HepG2 (cell line): ENCODE data around the gene SUMO1. TPM values are rescaled to one million over a fixed set of nuclear protein-coding genes. Genes with fewer than 3 reads are reported as not detected.

Source experiments
- CBX5 ChIP-seq: sonication (generic); formaldehyde crosslinking; IDR thresholded peaks from 2 replicates; pipeline ENCODE4 v1.4.0; 2020; ENCODE audit warnings: missing genetic modification reagents, borderline replicate concordance
- DMAP1 ChIP-seq: IDR thresholded peaks from 2 replicates; pipeline ENCODE4 v1.6.1; 2016
- ELF3 ChIP-seq: IDR thresholded peaks from 2 replicates; pipeline ENCODE4 v1.6.1; 2016; ENCODE audit warnings: missing genetic modification reagents, missing compliant biosample characterization
- ESRRA ChIP-seq: sonication (generic); formaldehyde crosslinking; IDR thresholded peaks from 2 replicates; pipeline ENCODE4 v1.5.1; 2020; ENCODE audit warnings: mild to moderate bottlenecking, low read depth, missing genetic modification reagents
- FOXO4 ChIP-seq: sonication (generic); formaldehyde crosslinking; conservative IDR thresholded peaks from 2 replicates; pipeline ENCODE4 v1.8.1; 2023; ENCODE audit warnings: missing genetic modification reagents
- GABPA ChIP-seq, 2 experiments: IDR thresholded peaks; 2 replicates each; pipeline ENCODE4 v1.6.1; 2011 to 2016; ENCODE audit warnings: low read depth in 2 of 2, low read length in 1 of 2, missing biosample characterization in 1 of 2, missing genetic modification characterization in 1 of 2
- HNRNPK ChIP-seq: fragments of 200-400 bp; formaldehyde crosslinking; IDR thresholded peaks from 2 replicates; pipeline ENCODE4 v1.6.1; 2018; ENCODE audit warnings: low read length, low read depth, moderate library complexity, mild to moderate bottlenecking; ENCODE audit not compliant: poor library complexity, severe bottlenecking
- KLF11 ChIP-seq: IDR thresholded peaks from 2 replicates; pipeline ENCODE4 v1.6.1; 2016; ENCODE audit warnings: missing compliant biosample characterization
- PAF1 ChIP-seq: IDR thresholded peaks from 2 replicates; pipeline ENCODE4 v1.6.1; 2016; ENCODE audit warnings: missing genetic modification reagents, missing compliant biosample characterization
- PHF8 ChIP-seq: sonication (generic); formaldehyde crosslinking; IDR thresholded peaks from 2 replicates; pipeline ENCODE4 v1.5.0; 2020; ENCODE audit warnings: missing genetic modification reagents
- RBFOX2 ChIP-seq: fragments of 200-400 bp; formaldehyde crosslinking; IDR thresholded peaks from 2 replicates; pipeline ENCODE4 v1.6.1; 2017; ENCODE audit warnings: low read depth, mild to moderate bottlenecking, low read length
- SKI ChIP-seq: fragments of 450-650 bp; IDR thresholded peaks from one replicate; pipeline ENCODE4 v1.6.1; 2018; ENCODE audit warnings: mild to moderate bottlenecking; ENCODE audit not compliant: partially characterized antibody
- TGIF2 ChIP-seq: IDR thresholded peaks from 2 replicates; pipeline ENCODE4 v1.6.1; 2016; ENCODE audit warnings: control low read depth, missing compliant biosample characterization
- ZBTB44 ChIP-seq: sonication (generic); formaldehyde crosslinking; IDR thresholded peaks from 2 replicates; pipeline ENCODE4 v1.4.0; 2020; ENCODE audit warnings: missing genetic modification reagents
- ZMYM3 ChIP-seq: sonication (generic); formaldehyde crosslinking; IDR thresholded peaks from 2 replicates; pipeline ENCODE4 v1.5.1; 2020; ENCODE audit warnings: mild to moderate bottlenecking, missing genetic modification reagents
- ZNF362 ChIP-seq: sonication (generic); formaldehyde crosslinking; IDR thresholded peaks from 2 replicates; pipeline ENCODE4 v1.4.0; 2020; ENCODE audit warnings: missing genetic modification reagents, mild to moderate bottlenecking, borderline replicate concordance
- ZNF615 ChIP-seq: sonication (generic); formaldehyde crosslinking; IDR thresholded peaks from 2 replicates; pipeline ENCODE4 v1.5.0; 2020; ENCODE audit warnings: mild to moderate bottlenecking, missing genetic modification reagents, borderline replicate concordance
- ZNF784 ChIP-seq: sonication (generic); formaldehyde crosslinking; IDR thresholded peaks from 2 replicates; pipeline ENCODE4 v1.5.1; 2020; ENCODE audit warnings: missing genetic modification reagents, mild to moderate bottlenecking, borderline replicate concordance
- polyA plus RNA-seq, 8 experiments: library from polyadenylated mRNA; depleted of rRNA in 3 of 8; stranded (reverse) in 7 of 8; unstranded in 1 of 8; fragments of >200 nt; fragmentation: Illumina TruSeq in 4 of 8; extraction: Trizol in 4 of 8; gene quantifications; 2 replicates each; pipeline versions ENCODE4 v1.2.1 to v1.2.3, GENCODE V29; 2011 to 2016; ENCODE audit warnings: low read depth in 4 of 8, missing spikeins in 1 of 8, mixed read lengths in 1 of 8; ENCODE audit not compliant: insufficient read depth in 1 of 8
- total RNA-seq, 5 experiments: library from RNA; depleted of rRNA; stranded (reverse); fragments of >200 nt; fragmentation: Illumina TruSeq; extraction: Trizol; gene quantifications; 2 replicates each; pipeline ENCODE4 v1.2.3, GENCODE V29; 2016; ENCODE audit warnings: low read depth in 1 of 5
- TF ChIP-seq, protein P1 (sequence below): IDR thresholded peaks from 2 replicates; pipeline ENCODE4 v1.6.1; 2016; ENCODE audit warnings: low read depth
- TF ChIP-seq, protein P2 (sequence below): IDR thresholded peaks from 2 replicates; pipeline ENCODE4 v1.6.1; 2016; ENCODE audit warnings: missing compliant biosample characterization, missing genetic modification reagents, borderline replicate concordance

SUMO1 gene
- total and polyA plus RNA-seq, 2 of the 13 experiments (the other 11 are each of a cell fraction or from before 2014, with no cell fraction given), result 101 to 173 TPM

DNA sequence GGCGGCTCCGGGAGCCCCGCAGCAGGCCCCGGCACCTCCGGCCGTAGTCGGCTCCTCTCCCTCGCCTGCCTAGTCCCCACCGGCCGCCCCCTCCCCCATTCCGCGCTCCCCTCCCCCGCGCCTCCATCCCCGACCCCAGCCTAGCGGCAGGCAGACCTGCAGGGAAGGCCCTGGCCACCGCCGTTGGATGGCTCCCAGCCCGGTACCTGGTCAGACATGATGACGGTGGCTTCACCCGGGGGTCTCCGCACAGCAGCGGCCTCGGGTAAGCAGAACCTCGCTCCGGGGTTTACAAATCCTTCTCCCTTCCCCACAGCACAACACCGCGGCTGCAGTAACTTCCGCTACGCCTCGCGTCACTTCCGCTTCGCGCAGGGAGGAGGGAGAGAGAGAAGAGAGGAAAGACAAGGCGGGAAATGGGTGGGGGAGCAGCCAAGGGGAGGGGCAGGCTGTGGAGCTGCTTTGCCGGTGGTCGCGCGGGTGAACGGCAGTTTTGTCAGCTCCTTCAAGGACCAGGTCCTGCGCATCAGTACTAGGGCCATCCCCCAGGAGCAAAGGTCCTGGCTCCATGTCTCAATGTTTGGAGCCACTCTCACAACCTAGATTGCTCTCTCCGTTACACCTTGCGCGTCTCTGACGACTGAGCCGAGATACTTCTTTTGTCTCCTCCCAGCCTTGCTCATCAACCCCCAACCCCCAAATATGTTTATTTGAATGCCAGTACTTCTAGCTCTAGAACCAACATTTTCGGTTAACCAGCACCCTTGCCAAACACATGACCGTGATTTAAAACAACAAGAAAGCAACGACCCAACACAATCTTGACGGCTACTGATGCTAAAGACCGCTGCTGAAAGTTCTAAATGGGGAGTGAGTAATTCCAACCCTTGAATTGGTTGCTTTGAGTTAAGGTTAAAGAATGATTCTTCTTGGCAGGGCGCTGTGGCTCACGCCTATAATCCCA, at the start of gene SUMO1 (continued):
- TF ChIP-seq, protein P1, sequence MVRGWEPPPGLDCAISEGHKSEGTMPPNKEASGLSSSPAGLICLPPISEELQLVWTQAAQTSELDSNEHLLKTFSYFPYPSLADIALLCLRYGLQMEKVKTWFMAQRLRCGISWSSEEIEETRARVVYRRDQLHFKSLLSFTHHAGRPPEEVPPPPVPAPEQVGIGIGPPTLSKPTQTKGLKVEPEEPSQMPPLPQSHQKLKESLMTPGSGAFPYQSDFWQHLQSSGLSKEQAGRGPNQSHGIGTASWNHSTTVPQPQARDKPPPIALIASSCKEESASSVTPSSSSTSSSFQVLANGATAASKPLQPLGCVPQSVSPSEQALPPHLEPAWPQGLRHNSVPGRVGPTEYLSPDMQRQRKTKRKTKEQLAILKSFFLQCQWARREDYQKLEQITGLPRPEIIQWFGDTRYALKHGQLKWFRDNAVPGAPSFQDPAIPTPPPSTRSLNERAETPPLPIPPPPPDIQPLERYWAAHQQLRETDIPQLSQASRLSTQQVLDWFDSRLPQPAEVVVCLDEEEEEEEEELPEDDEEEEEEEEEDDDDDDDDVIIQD (CRISPR knock-in tag), result peak; percentile 68; the same call in 1 of the 2 replicates
- TF ChIP-seq ELF3 (CRISPR knock-in tag), result peak; percentile 73; the same call in 1 of the 2 replicates
- TF ChIP-seq GABPA (IDR thresholded peaks at IDR 0.05; ENCODE audit: low read depth, low read length), result peak; percentile 94
- peak; percentile 99 for TF ChIP-seq GABPA (CRISPR knock-in tag; IDR thresholded peaks at IDR 0.05; ENCODE audit: low read depth)
- TF ChIP-seq PAF1 (CRISPR knock-in tag), result no peak
- TF ChIP-seq KLF11 (CRISPR knock-in tag), result peak; percentile 28; the same call in 1 of the 2 replicates
- TF ChIP-seq ZBTB44 (CRISPR knock-in tag), result peak; percentile 84
- TF ChIP-seq DMAP1 (CRISPR knock-in tag), result peak; percentile 66; the same call in 1 of the 2 replicates
- 0 out of 2 replicates have a peak, but pooled peaks have one; percentile 33 for TF ChIP-seq ZNF784 (CRISPR knock-in tag)
- TF ChIP-seq ZNF615 (CRISPR knock-in tag), result no peak
- TF ChIP-seq RBFOX2, result no peak; the same call in 1 of the 2 replicates
- peak; percentile 97 for TF ChIP-seq PHF8 (CRISPR knock-in tag)
- peak; percentile 40; the same call in 1 of the 2 replicates for TF ChIP-seq ZMYM3
- TF ChIP-seq FOXO4 (CRISPR knock-in tag), result no peak
- no peak for TF ChIP-seq SKI
- TF ChIP-seq, protein P2, sequence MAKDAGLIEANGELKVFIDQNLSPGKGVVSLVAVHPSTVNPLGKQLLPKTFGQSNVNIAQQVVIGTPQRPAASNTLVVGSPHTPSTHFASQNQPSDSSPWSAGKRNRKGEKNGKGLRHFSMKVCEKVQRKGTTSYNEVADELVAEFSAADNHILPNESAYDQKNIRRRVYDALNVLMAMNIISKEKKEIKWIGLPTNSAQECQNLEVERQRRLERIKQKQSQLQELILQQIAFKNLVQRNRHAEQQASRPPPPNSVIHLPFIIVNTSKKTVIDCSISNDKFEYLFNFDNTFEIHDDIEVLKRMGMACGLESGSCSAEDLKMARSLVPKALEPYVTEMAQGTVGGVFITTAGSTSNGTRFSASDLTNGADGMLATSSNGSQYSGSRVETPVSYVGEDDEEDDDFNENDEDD, result peak; percentile 99
- TF ChIP-seq ZNF362 (CRISPR knock-in tag), result peak; percentile 51; the same call in 1 of the 2 replicates
- TF ChIP-seq CBX5 (CRISPR knock-in tag), result 0 out of 2 replicates have a peak, but pooled peaks have one; percentile 72
- TF ChIP-seq ESRRA (CRISPR knock-in tag), result peak; percentile 68
- TF ChIP-seq TGIF2, result peak; percentile 84
- peak; percentile 69 for TF ChIP-seq HNRNPK
